ENCODE data around the gene APOBEC3A.

DNA sequence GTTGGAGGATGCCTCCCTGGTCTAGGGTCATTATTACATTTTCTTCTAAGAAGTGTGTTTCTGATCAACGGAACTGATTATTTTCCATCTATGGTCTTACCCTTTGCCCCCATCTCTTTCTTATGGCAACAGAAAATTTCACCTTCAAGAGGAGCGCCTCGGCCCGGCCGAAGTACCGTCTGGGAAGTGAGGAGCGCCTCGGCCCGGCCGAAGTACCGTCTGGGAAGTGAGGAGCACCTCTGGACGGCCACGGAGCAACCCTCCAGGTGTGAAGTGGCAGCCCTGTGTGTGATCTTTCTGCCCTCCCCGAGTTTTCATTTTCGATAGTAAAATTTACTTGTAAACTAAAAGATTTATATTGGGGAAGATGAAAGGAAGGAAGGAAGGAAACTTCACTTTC is 53.5 kb downstream of the APOBEC3A start:
- TF ChIP-seq POLR2AphosphoS5 (IDR thresholded peaks at IDR 0.05; ENCODE audit: low read depth, low read length): no peak
- TF ChIP-seq TAF1 (IDR thresholded peaks at IDR 0.05; ENCODE audit: borderline replicate concordance, insufficient read depth, low read length): no peak
- TF ChIP-seq, protein P1, sequence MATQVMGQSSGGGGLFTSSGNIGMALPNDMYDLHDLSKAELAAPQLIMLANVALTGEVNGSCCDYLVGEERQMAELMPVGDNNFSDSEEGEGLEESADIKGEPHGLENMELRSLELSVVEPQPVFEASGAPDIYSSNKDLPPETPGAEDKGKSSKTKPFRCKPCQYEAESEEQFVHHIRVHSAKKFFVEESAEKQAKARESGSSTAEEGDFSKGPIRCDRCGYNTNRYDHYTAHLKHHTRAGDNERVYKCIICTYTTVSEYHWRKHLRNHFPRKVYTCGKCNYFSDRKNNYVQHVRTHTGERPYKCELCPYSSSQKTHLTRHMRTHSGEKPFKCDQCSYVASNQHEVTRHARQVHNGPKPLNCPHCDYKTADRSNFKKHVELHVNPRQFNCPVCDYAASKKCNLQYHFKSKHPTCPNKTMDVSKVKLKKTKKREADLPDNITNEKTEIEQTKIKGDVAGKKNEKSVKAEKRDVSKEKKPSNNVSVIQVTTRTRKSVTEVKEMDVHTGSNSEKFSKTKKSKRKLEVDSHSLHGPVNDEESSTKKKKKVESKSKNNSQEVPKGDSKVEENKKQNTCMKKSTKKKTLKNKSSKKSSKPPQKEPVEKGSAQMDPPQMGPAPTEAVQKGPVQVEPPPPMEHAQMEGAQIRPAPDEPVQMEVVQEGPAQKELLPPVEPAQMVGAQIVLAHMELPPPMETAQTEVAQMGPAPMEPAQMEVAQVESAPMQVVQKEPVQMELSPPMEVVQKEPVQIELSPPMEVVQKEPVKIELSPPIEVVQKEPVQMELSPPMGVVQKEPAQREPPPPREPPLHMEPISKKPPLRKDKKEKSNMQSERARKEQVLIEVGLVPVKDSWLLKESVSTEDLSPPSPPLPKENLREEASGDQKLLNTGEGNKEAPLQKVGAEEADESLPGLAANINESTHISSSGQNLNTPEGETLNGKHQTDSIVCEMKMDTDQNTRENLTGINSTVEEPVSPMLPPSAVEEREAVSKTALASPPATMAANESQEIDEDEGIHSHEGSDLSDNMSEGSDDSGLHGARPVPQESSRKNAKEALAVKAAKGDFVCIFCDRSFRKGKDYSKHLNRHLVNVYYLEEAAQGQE (IDR thresholded peaks at IDR 0.05; ENCODE audit: insufficient read depth in 1 of 2, low read depth in 2 of 2, low read length in 2 of 2): no peak
- no peak for TF ChIP-seq SIN3A (IDR thresholded peaks at IDR 0.05; ENCODE audit: borderline replicate concordance, insufficient read depth, low read length)
